Adrenal gland (tissue), 5 donors: Measurements from ENCODE around the gene FAM193B.

Experiments
- POLR2A ChIP-seq, 2 donors: fragments of 450-650 bp; IDR thresholded peaks; one replicate each; pipeline ENCODE4 v1.6.1; 2017; ENCODE audit warnings: antibody characterized with exemption in 2 of 2, mild to moderate bottlenecking in 2 of 2, moderate library complexity in 1 of 2
- TF ChIP-seq, protein P1 (sequence below), 6 experiments: fragments of 450-650 bp in 4 of 6; fragments of 200-600 bp in 2 of 6; sonication (generic) in 1 of 6; IDR thresholded peaks; 1 replicate in 5 of 6; 2 replicates in 1 of 6; pipeline versions ENCODE4 v1.5.1 to v1.8.0; 2016 to 2021; ENCODE audit warnings: antibody characterized with exemption in 6 of 6, mild to moderate bottlenecking in 2 of 6, moderate library complexity in 1 of 6
- donor health status: DM: no; HTN: no; CAD: no.

DNA sequence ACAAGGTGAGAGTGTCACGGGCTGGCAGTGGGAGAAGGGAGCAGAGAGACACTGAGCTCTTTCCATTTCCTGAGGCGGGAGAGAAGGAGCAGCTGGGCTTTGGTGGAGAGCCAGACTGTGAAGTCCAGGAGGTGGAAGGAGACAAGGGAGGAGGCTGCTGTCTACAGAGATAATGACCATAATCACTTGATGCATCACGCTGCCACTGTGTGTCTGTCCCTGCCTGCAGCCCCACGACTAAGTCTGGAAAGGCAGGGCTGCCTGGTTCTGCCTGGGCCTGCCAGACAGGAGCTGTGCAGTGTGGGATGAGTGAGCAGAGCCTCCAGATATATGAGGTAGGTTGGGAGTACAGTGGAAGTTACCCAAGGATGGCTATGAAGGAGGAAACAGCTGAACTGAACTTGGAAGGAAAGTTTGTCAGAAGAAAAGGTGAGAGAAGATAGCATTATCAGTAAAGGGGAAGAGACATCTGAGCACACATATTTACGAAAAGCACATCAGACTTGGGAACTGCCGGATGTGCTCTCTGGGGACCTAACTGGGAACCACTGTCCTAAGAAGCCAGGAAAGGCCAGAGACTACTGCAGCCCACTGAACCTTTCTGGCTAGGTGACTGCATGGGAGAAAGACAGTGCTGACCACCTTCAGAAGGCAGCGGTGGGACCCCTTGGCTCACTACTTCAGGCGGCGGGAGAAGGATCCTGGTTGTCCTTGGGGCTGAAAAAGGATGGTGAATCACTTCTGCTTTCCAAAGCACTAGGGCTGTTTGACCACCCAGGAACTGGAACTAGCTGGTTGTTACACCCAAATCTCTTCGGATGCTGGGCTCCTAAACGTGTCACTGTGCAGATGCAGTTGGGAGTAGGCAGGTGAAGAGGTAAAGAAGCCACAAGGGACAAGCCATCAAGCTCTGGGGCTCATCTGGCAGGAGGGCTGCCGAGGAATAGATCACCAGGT lies 24.8 kb downstream of the FAM193B start:
- TF ChIP-seq, protein P1, sequence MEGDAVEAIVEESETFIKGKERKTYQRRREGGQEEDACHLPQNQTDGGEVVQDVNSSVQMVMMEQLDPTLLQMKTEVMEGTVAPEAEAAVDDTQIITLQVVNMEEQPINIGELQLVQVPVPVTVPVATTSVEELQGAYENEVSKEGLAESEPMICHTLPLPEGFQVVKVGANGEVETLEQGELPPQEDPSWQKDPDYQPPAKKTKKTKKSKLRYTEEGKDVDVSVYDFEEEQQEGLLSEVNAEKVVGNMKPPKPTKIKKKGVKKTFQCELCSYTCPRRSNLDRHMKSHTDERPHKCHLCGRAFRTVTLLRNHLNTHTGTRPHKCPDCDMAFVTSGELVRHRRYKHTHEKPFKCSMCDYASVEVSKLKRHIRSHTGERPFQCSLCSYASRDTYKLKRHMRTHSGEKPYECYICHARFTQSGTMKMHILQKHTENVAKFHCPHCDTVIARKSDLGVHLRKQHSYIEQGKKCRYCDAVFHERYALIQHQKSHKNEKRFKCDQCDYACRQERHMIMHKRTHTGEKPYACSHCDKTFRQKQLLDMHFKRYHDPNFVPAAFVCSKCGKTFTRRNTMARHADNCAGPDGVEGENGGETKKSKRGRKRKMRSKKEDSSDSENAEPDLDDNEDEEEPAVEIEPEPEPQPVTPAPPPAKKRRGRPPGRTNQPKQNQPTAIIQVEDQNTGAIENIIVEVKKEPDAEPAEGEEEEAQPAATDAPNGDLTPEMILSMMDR (IDR thresholded peaks at IDR 0.05), result no peak
- TF ChIP-seq POLR2A (IDR thresholded peaks at IDR 0.05), result no peak
